DND-41 (cell line): ENCODE data around the gene ZBTB8A.

Experiments used
- EZH2 ChIP-seq: IDR thresholded peaks from 3 replicates; pipeline ENCODE4 v1.6.1; 2012; ENCODE audit warnings: borderline replicate concordance, low read depth, mild to moderate bottlenecking, moderate library complexity, low read length, inconsistent platforms; ENCODE audit not compliant: severe bottlenecking
- TF ChIP-seq, protein P1 (sequence below): IDR thresholded peaks from 2 replicates; pipeline ENCODE4 v1.5.1; 2012; ENCODE audit warnings: borderline replicate concordance, low read length, moderate library complexity, mild to moderate bottlenecking; ENCODE audit not compliant: poor library complexity, severe bottlenecking; ENCODE audit errors: extremely low read depth

DNA sequence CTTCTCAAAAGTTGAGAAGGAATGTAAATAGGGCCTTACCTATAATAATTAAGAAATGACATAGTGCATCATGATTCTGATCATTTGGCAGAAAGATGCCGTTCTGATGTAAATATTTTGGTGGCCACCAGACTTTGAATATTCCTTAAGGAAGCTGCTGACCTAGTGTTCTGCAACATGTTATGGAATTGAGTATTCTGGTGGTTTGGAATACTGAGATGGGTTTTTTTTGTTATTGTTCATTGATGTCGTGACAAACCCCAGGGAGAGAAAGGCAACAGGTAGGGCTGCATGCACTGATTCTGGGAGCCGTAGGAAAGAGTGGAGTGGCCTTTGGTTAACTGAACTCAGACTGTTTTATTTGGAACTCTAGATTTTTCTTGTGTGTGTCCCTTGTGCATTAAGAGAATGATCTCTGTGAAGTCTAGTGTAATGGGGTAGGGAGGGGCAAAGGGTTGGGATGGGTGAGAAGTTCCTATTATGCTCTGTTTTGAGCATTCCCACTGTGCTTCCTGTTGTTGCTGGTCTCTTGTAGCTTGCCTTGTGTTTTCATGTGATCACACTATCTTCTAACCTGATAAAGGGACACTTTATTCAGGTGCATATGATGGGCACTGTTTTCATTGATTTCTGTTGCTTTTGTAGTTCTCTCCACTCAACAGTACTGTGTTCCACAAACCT lies 49.3 kb upstream of the ZBTB8A start:
- no peak for TF ChIP-seq EZH2
- TF ChIP-seq, protein P1, sequence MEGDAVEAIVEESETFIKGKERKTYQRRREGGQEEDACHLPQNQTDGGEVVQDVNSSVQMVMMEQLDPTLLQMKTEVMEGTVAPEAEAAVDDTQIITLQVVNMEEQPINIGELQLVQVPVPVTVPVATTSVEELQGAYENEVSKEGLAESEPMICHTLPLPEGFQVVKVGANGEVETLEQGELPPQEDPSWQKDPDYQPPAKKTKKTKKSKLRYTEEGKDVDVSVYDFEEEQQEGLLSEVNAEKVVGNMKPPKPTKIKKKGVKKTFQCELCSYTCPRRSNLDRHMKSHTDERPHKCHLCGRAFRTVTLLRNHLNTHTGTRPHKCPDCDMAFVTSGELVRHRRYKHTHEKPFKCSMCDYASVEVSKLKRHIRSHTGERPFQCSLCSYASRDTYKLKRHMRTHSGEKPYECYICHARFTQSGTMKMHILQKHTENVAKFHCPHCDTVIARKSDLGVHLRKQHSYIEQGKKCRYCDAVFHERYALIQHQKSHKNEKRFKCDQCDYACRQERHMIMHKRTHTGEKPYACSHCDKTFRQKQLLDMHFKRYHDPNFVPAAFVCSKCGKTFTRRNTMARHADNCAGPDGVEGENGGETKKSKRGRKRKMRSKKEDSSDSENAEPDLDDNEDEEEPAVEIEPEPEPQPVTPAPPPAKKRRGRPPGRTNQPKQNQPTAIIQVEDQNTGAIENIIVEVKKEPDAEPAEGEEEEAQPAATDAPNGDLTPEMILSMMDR, result no peak
